HepG2 (cell line): ENCODE data around the gene NPSR1. TPM values are rescaled to one million over a fixed set of nuclear protein-coding genes. Genes with fewer than 3 reads are reported as not detected.

Experiments used
- ATAC-seq: fragments of 200-7000 bp; cut with Tn5 transposase; 3 replicates; pipeline ENCODE4 v1.9.1; 2020; ENCODE audit warnings: mild to moderate bottlenecking, moderate library complexity
- BruUV-seq: library from RNA; stranded (reverse); fragments of 400-500 nt; replicated peaks from 2 replicates; lab custom pipeline; 2021; lab: Mats Ljungman, UMichigan
- CTCF ChIA-PET: fragments of 300-600 bp; formaldehyde crosslinking; extraction: SDS; loops from one replicate; lab custom pipeline; 2021; ENCODE audit warnings: low total read pairs, inconsistent platforms, low intra/inter-chr PET ratio; lab: Yijun Ruan, JAX
- POLR2A ChIA-PET: fragments of 350-600 bp; sonication (Branson Sonifier 250); formaldehyde crosslinking; loops from one replicate; lab custom pipeline; 2020; ENCODE audit warnings: antibody characterized with exemption, inconsistent platforms; lab: Yijun Ruan, JAX
- DNase-seq: peaks from one replicate; pipeline ENCODE4 v3.0.0-alpha.2; 2015; ENCODE audit warnings: low spot score
- FAIRE-seq: peaks from 3 replicates; lab custom pipeline; 2011; peaks lifted over from hg19 to GRCh38; lab: Jason Lieb, UNC
- H2AFZ ChIP-seq: one replicate; pipeline ENCODE4 v1.6.1; 2011; ENCODE audit warnings: low read length, inconsistent platforms
- H3K27ac ChIP-seq: fragments of 300-600 bp; 3 replicates; pipeline ENCODE4 v1.8.0; 2011; ENCODE audit warnings: mixed run types, mild to moderate bottlenecking, mixed read lengths, low read length, inconsistent platforms; ENCODE audit not compliant: insufficient read depth; ENCODE audit errors: extremely low read length
- H3K27me3 ChIP-seq, 2 experiments: fragments of 200-600 bp in 1 of 2; 2 replicates in 1 of 2; 3 replicates in 1 of 2; pipeline versions ENCODE4 v1.6.0 to v1.8.0; 2011; ENCODE audit warnings: low read length in 2 of 2, mild to moderate bottlenecking in 2 of 2, moderate library complexity in 2 of 2, inconsistent platforms in 1 of 2; ENCODE audit not compliant: insufficient read depth in 2 of 2, control insufficient read depth in 1 of 2
- H3K36me3 ChIP-seq, 2 experiments: fragments of 200-600 bp in 1 of 2; replicated peaks in 1 of 2; 2 replicates in 1 of 2; 3 replicates in 1 of 2; pipeline versions ENCODE4 v1.5.1 to v1.8.0; 2011; ENCODE audit warnings: low read length in 2 of 2, inconsistent platforms in 1 of 2; ENCODE audit not compliant: insufficient read depth in 2 of 2, control insufficient read depth in 1 of 2
- H3K4me1 ChIP-seq: 2 replicates; pipeline ENCODE4 v1.5.1; 2012; ENCODE audit warnings: low read length, inconsistent platforms; ENCODE audit not compliant: insufficient read depth
- H3K4me2 ChIP-seq: 2 replicates; pipeline ENCODE4 v1.6.0; 2011; ENCODE audit warnings: low read depth, low read length, inconsistent platforms
- H3K4me3 ChIP-seq, 3 experiments: fragments of 200-600 bp in 1 of 3; sonication (generic), shearing (Covaris generic) in 1 of 3; replicated peaks in 1 of 3; 2 replicates each; pipeline ENCODE4 v1.5.1; 2011 to 2016; ENCODE audit warnings: low read length in 3 of 3, inconsistent platforms in 2 of 3, low read depth in 2 of 3, mild to moderate bottlenecking in 2 of 3, control low read depth in 1 of 3, mixed read lengths in 1 of 3; ENCODE audit not compliant: insufficient read depth in 1 of 3
- H3K79me2 ChIP-seq: one replicate; pipeline ENCODE4 v1.6.1; 2011; ENCODE audit warnings: low read length, inconsistent platforms; ENCODE audit not compliant: insufficient read depth
- H3K9ac ChIP-seq: 2 replicates; pipeline ENCODE4 v1.6.0; 2011; ENCODE audit warnings: mild to moderate bottlenecking, low read depth, low read length, inconsistent platforms; ENCODE audit not compliant: insufficient read depth
- H3K9me3 ChIP-seq: 2 replicates; pipeline ENCODE4 v1.5.1; 2012; ENCODE audit warnings: mild to moderate bottlenecking, low read length
- H4K20me1 ChIP-seq: 2 replicates; pipeline ENCODE4 v1.6.0; 2011; ENCODE audit warnings: inconsistent platforms, mild to moderate bottlenecking, low read length, moderate library complexity; ENCODE audit not compliant: insufficient read depth
- ARHGAP35 ChIP-seq: sonication (generic); formaldehyde crosslinking; IDR thresholded peaks from 2 replicates; pipeline ENCODE4 v1.9.0; 2022; ENCODE audit warnings: mild to moderate bottlenecking, inconsistent platforms, moderate library complexity, missing genetic modification reagents, borderline replicate concordance
- ATF7-NPFF ChIP-seq: sonication (generic); formaldehyde crosslinking; IDR thresholded peaks from 2 replicates; pipeline ENCODE4 v1.8.1; 2023; ENCODE audit warnings: mild to moderate bottlenecking, low read depth, missing genetic modification reagents, moderate library complexity
- CREB3 ChIP-seq: sonication (generic); formaldehyde crosslinking; IDR thresholded peaks from 2 replicates; pipeline ENCODE4 v1.5.0; 2020; ENCODE audit warnings: missing genetic modification reagents
- ELF1 ChIP-seq: sonication (generic); formaldehyde crosslinking; IDR thresholded peaks from 2 replicates; pipeline ENCODE4 v1.4.0; 2020; ENCODE audit warnings: missing genetic modification reagents
- HDAC6 ChIP-seq: fragments of 200-600 bp; sonication (generic); IDR thresholded peaks from 2 replicates; pipeline ENCODE4 v1.7.0; 2017; ENCODE audit warnings: mild to moderate bottlenecking, antibody characterized with exemption, low read length, low read depth
- HNF1A ChIP-seq, 2 experiments: sonication (generic) in 1 of 2; formaldehyde crosslinking in 1 of 2; IDR thresholded peaks; 2 replicates each; pipeline versions ENCODE4 v1.4.0 to v1.6.1; 2016 to 2020; ENCODE audit warnings: borderline replicate concordance in 1 of 2, low read depth in 1 of 2, mild to moderate bottlenecking in 1 of 2, missing genetic modification reagents in 1 of 2
- MED8 ChIP-seq: sonication (generic); formaldehyde crosslinking; IDR thresholded peaks from 2 replicates; pipeline ENCODE4 v1.8.1; 2023; ENCODE audit warnings: mild to moderate bottlenecking, missing genetic modification reagents; ENCODE audit not compliant: insufficient replicate concordance
- MXD3 ChIP-seq: IDR thresholded peaks from 2 replicates; pipeline ENCODE4 v1.6.1; 2016; ENCODE audit warnings: mild to moderate bottlenecking, missing biosample characterization, missing genetic modification reagents
- NR1H2 ChIP-seq: sonication (generic); formaldehyde crosslinking; IDR thresholded peaks from 2 replicates; pipeline ENCODE4 v1.8.1; 2022; ENCODE audit warnings: low read depth, missing genetic modification reagents, borderline replicate concordance
- RAD51 ChIP-seq: fragments of 450-650 bp; IDR thresholded peaks from 2 replicates; pipeline ENCODE4 v1.6.1; 2016; ENCODE audit warnings: borderline replicate concordance
- SMAD9 ChIP-seq: sonication (generic); formaldehyde crosslinking; IDR thresholded peaks from 2 replicates; pipeline ENCODE4 v1.5.1; 2020; ENCODE audit warnings: mild to moderate bottlenecking, missing genetic modification reagents
- ZKSCAN1 ChIP-seq: fragments of 150-350 bp; IDR thresholded peaks from 2 replicates; pipeline ENCODE4 v1.6.1; 2014; ENCODE audit warnings: low read length
- ZNF124 ChIP-seq: sonication (generic); formaldehyde crosslinking; IDR thresholded peaks from 2 replicates; pipeline ENCODE4 v1.4.0; 2020; ENCODE audit warnings: missing genetic modification reagents
- ZNF343 ChIP-seq: sonication (generic); formaldehyde crosslinking; IDR thresholded peaks from 2 replicates; pipeline ENCODE4 v1.4.0; 2020; ENCODE audit warnings: mild to moderate bottlenecking, missing genetic modification reagents
- ZNF572 ChIP-seq: sonication (generic); formaldehyde crosslinking; IDR thresholded peaks from 2 replicates; pipeline ENCODE4 v1.5.1; 2020; ENCODE audit warnings: mild to moderate bottlenecking, missing genetic modification reagents
- ZNF7 ChIP-seq: IDR thresholded peaks from 2 replicates; pipeline ENCODE4 v1.6.1; 2016; ENCODE audit warnings: missing biosample characterization, missing genetic modification reagents
- ZNF784 ChIP-seq: sonication (generic); formaldehyde crosslinking; IDR thresholded peaks from 2 replicates; pipeline ENCODE4 v1.5.1; 2020; ENCODE audit warnings: missing genetic modification reagents, mild to moderate bottlenecking, borderline replicate concordance
- ZSCAN12 ChIP-seq: sonication (generic); formaldehyde crosslinking; IDR thresholded peaks from 2 replicates; pipeline ENCODE4 v1.9.0; 2021; ENCODE audit warnings: mild to moderate bottlenecking, missing genetic modification reagents
- ZSCAN9 ChIP-seq: IDR thresholded peaks from 2 replicates; pipeline ENCODE4 v1.6.1; 2016; ENCODE audit warnings: borderline replicate concordance
- WGBS: methylation state at CpG from one replicate; pipeline ENCODE4 v1.1.6; 2017; ENCODE audit warnings: low lambda C conversion rate; 5-methylcytosine and 5-hydroxymethylcytosine counted together
- in situ Hi-C: cut with HindIII; loops from 2 replicates; pipeline ENCODE4 v1.10.0; 2017; ENCODE audit warnings: low pct_unique_long_range_greater_than_20kb; ENCODE audit not compliant: extremely low pct_ligation_motif_present
- intact Hi-C: fragments of 100-400 bp; cut with micrococcal nuclease; formaldehyde crosslinking; loops from one replicate; pipeline ENCODE4 v1.10.0; 2022; ENCODE audit not compliant: unreplicated experiment
- polyA plus RNA-seq, 8 experiments: library from polyadenylated mRNA; depleted of rRNA in 3 of 8; stranded (reverse) in 7 of 8; unstranded in 1 of 8; fragments of >200 nt; fragmentation: Illumina TruSeq in 4 of 8; extraction: Trizol in 4 of 8; gene quantifications; 2 replicates each; pipeline versions ENCODE4 v1.2.1 to v1.2.3, GENCODE V29; 2011 to 2016; ENCODE audit warnings: low read depth in 4 of 8, missing spikeins in 1 of 8, mixed read lengths in 1 of 8; ENCODE audit not compliant: insufficient read depth in 1 of 8
- total RNA-seq, 5 experiments: library from RNA; depleted of rRNA; stranded (reverse); fragments of >200 nt; fragmentation: Illumina TruSeq; extraction: Trizol; gene quantifications; 2 replicates each; pipeline ENCODE4 v1.2.3, GENCODE V29; 2016; ENCODE audit warnings: low read depth in 1 of 5

The NPSR1 gene
- total and polyA plus RNA-seq, 2 of the 13 experiments (the other 11 are each of a cell fraction or from before 2014, with no cell fraction given), result not detected

GRCh38 chr7:34846976-34847375 lies 189.0 kb downstream of the NPSR1 start:
- Histone ChIP-seq H3K4me3 (no peak overlapping the region), H4K20me1 (no peaks in the 10 kb centered on the region), H3K9ac (no peak overlapping the region), H3K27me3 (peaks cover 0 to 10% of the 10 kb centered on the region in 2 experiments; a peak in 1 of 5 replicates), H3K4me1 (peaks cover 7% of the 10 kb centered on the region; the same call in 1 of the 2 replicates), H3K36me3 (no peaks in the 10 kb centered on the region), H3K27ac (no peak overlapping the region), H3K4me2 (no peak overlapping the region), H2AFZ (no peak overlapping the region), H3K79me2 (no peaks in the 10 kb centered on the region), H3K9me3 (no peaks in the 10 kb centered on the region)
- no peak for FAIRE-seq
- POLR2A ChIA-PET, result no interaction called here
- no TSS peak for BruUV-seq
- CTCF ChIA-PET, result no interaction called here
- no peak for TF ChIP-seq ZNF7 (CRISPR knock-in tag)
- TF ChIP-seq RAD51, result no peak
- no peak for TF ChIP-seq HNF1A (IDR thresholded peaks at IDR 0.05; ENCODE audit: low read depth)
- no peak for TF ChIP-seq HNF1A (CRISPR knock-in tag; IDR thresholded peaks at IDR 0.05; ENCODE audit: borderline replicate concordance)
- no peak for TF ChIP-seq ZSCAN12 (CRISPR knock-in tag)
- no peak for TF ChIP-seq ZKSCAN1
- TF ChIP-seq HDAC6, result no peak
- TF ChIP-seq ZSCAN9 (CRISPR knock-in tag), result no peak
- no peak for TF ChIP-seq ATF7-NPFF (CRISPR knock-in tag)
- no peak for TF ChIP-seq MED8
- TF ChIP-seq ZNF124 (CRISPR knock-in tag), result no peak
- TF ChIP-seq ZNF343 (CRISPR knock-in tag), result no peak
- no peak for TF ChIP-seq MXD3
- TF ChIP-seq CREB3, result no peak
- no peak for TF ChIP-seq ARHGAP35 (CRISPR knock-in tag)
- no peak for TF ChIP-seq ELF1
- TF ChIP-seq SMAD9 (CRISPR knock-in tag), result no peak
- no peak for TF ChIP-seq ZNF572 (CRISPR knock-in tag)
- TF ChIP-seq ZNF784, result no peak
- no peak for TF ChIP-seq NR1H2 (CRISPR knock-in tag)
- intact Hi-C loops, result loop anchor here (1.0 kb wide), 1 partner anchor 88 kb away; no protein-coding TSS in a partner anchor
- WGBS, result 34% methylated on average over 5 of the region's 5 CpGs
- in situ Hi-C loops, result no loop called here
- ATAC-seq, result no peak
- no peak for DNase-seq
